C4-2B (cell line): ENCODE measurements around the gene MMS19.

Experiments used
- ZFX ChIP-seq: fragments of 450-650 bp; IDR thresholded peaks from 2 replicates; pipeline ENCODE4 v1.6.1; 2017
- TF ChIP-seq, protein P1 (sequence below): fragments of 450-650 bp; conservative IDR thresholded peaks from 2 replicates; pipeline ENCODE4 v1.5.1; 2017; ENCODE audit warnings: mild to moderate bottlenecking

DNA sequence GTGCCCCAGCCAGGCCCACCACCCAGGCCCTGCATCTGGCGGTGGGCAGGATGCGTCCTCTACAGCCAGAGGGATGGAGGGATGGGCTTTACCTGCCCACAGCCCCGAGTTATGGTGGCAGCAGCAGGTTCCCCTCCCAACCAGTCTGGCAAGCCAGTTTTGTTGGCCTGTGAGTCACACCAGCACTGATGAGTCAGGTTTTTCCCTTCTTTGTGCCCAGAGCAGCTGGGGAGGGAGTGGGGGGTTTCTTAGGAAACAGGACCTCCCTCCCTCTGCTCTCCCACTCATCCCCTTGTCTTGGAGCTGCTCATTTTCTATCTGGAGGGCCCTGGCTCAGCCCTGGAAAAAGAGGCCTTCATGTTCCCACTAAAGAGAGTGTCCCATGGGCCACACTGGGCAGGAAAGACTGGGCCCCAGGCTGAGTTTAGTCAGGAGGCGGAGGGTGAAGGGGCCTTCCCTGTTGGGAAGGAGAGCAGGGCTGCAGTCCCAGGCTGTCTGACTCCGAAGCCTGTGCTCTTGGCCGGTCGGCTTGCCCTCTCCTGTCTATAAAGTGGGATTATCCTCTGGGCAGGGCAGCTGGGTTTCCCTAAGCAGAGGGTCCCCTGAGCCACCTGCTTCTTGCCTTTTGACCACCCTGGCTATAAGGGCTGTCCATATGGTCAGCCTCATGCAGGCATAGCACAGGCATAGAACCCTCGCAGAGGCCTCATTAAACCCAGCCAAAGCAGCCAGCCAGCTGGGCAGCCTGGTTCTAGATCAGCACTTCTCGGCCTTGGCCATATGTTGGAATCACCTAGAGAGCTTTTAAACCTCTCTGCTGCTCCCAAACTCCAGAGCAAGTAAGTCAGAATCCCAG, 44.2 kb upstream of the MMS19 start:
- TF ChIP-seq, protein P1, sequence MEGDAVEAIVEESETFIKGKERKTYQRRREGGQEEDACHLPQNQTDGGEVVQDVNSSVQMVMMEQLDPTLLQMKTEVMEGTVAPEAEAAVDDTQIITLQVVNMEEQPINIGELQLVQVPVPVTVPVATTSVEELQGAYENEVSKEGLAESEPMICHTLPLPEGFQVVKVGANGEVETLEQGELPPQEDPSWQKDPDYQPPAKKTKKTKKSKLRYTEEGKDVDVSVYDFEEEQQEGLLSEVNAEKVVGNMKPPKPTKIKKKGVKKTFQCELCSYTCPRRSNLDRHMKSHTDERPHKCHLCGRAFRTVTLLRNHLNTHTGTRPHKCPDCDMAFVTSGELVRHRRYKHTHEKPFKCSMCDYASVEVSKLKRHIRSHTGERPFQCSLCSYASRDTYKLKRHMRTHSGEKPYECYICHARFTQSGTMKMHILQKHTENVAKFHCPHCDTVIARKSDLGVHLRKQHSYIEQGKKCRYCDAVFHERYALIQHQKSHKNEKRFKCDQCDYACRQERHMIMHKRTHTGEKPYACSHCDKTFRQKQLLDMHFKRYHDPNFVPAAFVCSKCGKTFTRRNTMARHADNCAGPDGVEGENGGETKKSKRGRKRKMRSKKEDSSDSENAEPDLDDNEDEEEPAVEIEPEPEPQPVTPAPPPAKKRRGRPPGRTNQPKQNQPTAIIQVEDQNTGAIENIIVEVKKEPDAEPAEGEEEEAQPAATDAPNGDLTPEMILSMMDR, result no peak
- no peak for TF ChIP-seq ZFX
